ENCODE results near the gene RAB10.
"Not testable (repeated sequence)": the region's sequence is repeated elsewhere in the genome, so short reads cannot be mapped to it uniquely, and the experiment has no call there.

DNA sequence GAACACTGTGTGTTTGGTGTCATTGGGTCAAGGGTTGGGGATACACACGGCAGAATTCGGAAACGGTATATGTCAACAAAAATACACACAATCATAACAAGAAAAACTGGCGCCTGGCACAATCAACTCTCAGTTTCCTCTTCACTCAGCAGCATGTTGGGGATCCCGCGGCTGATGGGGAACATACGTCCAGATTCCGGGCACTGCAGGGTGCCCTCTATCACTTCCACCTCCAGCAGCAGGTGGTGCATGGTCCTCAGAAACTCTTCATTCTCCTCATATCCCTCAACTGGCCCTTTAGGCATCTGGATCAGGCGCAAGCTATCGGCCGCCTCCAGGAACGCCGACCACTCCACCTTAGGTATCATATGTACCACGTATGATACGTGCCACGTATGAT is 5.8 kb upstream of the RAB10 start:
- TF ChIP-seq, protein P1, sequence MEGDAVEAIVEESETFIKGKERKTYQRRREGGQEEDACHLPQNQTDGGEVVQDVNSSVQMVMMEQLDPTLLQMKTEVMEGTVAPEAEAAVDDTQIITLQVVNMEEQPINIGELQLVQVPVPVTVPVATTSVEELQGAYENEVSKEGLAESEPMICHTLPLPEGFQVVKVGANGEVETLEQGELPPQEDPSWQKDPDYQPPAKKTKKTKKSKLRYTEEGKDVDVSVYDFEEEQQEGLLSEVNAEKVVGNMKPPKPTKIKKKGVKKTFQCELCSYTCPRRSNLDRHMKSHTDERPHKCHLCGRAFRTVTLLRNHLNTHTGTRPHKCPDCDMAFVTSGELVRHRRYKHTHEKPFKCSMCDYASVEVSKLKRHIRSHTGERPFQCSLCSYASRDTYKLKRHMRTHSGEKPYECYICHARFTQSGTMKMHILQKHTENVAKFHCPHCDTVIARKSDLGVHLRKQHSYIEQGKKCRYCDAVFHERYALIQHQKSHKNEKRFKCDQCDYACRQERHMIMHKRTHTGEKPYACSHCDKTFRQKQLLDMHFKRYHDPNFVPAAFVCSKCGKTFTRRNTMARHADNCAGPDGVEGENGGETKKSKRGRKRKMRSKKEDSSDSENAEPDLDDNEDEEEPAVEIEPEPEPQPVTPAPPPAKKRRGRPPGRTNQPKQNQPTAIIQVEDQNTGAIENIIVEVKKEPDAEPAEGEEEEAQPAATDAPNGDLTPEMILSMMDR (IDR thresholded peaks at IDR 0.05), result not testable (repeated sequence)
- TF ChIP-seq POLR2AphosphoS5 (IDR thresholded peaks at IDR 0.05; ENCODE audit: insufficient read depth in 1 of 2, low read depth in 1 of 2); POLR2A (IDR thresholded peaks at IDR 0.05): not testable (repeated sequence)
